HG03571 (cell line): ENCODE measurements around the gene HSD17B1.
"Not testable (repeated sequence)": the region's sequence is repeated elsewhere in the genome, so short reads cannot be mapped to it uniquely, and the experiment has no call there.

Source experiments
- ATAC-seq: cut with Tn5 transposase; IDR thresholded peaks from one replicate; pipeline ENCODE4 v1.9.1; 2021; ENCODE audit not compliant: unreplicated experiment

HSD17B1 gene

GRCh38 chr17:42552736-42553135 lies at the start of gene HSD17B1:
HSD17B1 (plus strand) TSS chr17:42552923; CDS start chr17:42552934, 11 bp downstream.
- not testable (repeated sequence) for ATAC-seq

GRCh38 chr17:42502926-42503325 lies 49.8 kb upstream of the HSD17B1 start:
- no peak for ATAC-seq

- no peak for ATAC-seq
Measured at GRCh38 chr17:42507671-42508070, 45.1 kb upstream of the HSD17B1 start.

- no peak for ATAC-seq
Measured at GRCh38 chr17:42508426-42509165, 44.1 kb upstream of the HSD17B1 start.

- ATAC-seq, result no peak
Measured at GRCh38 chr17:42509409-42509808, 43.3 kb upstream of the HSD17B1 start.

- ATAC-seq, result no peak
Measured at GRCh38 chr17:42509841-42510240, 42.9 kb upstream of the HSD17B1 start.

- ATAC-seq, result no peak
Measured at GRCh38 chr17:42512246-42512645, 40.5 kb upstream of the HSD17B1 start.

GRCh38 chr17:42512733-42513251 lies 39.9 kb upstream of the HSD17B1 start:
- no peak for ATAC-seq

GRCh38 chr17:42513686-42514085 lies 39.0 kb upstream of the HSD17B1 start:
- no peak for ATAC-seq

GRCh38 chr17:42514279-42514678 lies 38.4 kb upstream of the HSD17B1 start:
- no peak for ATAC-seq

GRCh38 chr17:42514867-42515266 lies 37.9 kb upstream of the HSD17B1 start:
- ATAC-seq, result no peak

GRCh38 chr17:42517516-42517915 lies 35.2 kb upstream of the HSD17B1 start:
- no peak for ATAC-seq

GRCh38 chr17:42518046-42518754 lies 34.5 kb upstream of the HSD17B1 start:
- no peak for ATAC-seq

GRCh38 chr17:42518755-42519545 lies 33.8 kb upstream of the HSD17B1 start:
- ATAC-seq, result no peak

GRCh38 chr17:42519546-42520491 lies 32.9 kb upstream of the HSD17B1 start:
- no peak for ATAC-seq

- ATAC-seq, result no peak
Measured at GRCh38 chr17:42520540-42520951, 32.2 kb upstream of the HSD17B1 start.

- no peak for ATAC-seq
Measured at GRCh38 chr17:42521036-42521435, 31.7 kb upstream of the HSD17B1 start.

GRCh38 chr17:42521666-42522262 lies 31.0 kb upstream of the HSD17B1 start:
- no peak for ATAC-seq

- no peak for ATAC-seq
Measured at GRCh38 chr17:42522263-42522790, 30.4 kb upstream of the HSD17B1 start.
